ENCODE measurements around the gene FAM114A2. TPM values are rescaled to one million over a fixed set of nuclear protein-coding genes. Genes with fewer than 3 reads are reported as not detected.

Gene FAM114A2
- total RNA-seq, 1 donor from 2014 or later = 25.8 TPM

DNA sequence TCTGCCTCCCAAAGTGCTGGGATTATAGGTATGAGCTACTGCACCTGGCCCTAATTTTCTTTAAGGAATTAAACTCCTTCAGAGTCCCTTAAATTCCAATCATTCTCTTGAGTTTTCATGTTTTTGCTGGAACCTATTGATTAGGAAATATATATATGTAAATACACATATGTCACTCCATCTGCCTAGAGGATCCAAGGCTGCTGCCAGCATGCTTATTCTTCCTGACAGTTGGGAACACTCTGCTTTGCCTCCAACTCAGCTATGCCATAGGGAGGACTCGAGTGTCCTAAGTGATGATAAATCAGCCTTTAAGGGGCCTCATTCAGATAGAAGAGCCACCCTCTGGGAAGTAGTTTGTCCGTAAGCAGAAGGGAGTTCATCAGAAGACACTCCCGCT is 21.9 kb upstream of the FAM114A2 start:
- H3K9me3 Mint-ChIP-seq (ENCODE audit: unreplicated experiment) = peaks cover 4% of the 10 kb centered on the region
- DNase-seq = no peak
- H3K36me3 Mint-ChIP-seq (ENCODE audit: unreplicated experiment) = no peaks in the 10 kb centered on the region
- H3K4me3 Mint-ChIP-seq (ENCODE audit: unreplicated experiment) = no peak overlapping the region
- no peak overlapping the region for H3K27ac Mint-ChIP-seq (ENCODE audit: unreplicated experiment)
- peaks cover 14% of the 10 kb centered on the region for H3K4me1 Mint-ChIP-seq (ENCODE audit: low read depth, unreplicated experiment)
- TF ChIP-seq, protein P1, sequence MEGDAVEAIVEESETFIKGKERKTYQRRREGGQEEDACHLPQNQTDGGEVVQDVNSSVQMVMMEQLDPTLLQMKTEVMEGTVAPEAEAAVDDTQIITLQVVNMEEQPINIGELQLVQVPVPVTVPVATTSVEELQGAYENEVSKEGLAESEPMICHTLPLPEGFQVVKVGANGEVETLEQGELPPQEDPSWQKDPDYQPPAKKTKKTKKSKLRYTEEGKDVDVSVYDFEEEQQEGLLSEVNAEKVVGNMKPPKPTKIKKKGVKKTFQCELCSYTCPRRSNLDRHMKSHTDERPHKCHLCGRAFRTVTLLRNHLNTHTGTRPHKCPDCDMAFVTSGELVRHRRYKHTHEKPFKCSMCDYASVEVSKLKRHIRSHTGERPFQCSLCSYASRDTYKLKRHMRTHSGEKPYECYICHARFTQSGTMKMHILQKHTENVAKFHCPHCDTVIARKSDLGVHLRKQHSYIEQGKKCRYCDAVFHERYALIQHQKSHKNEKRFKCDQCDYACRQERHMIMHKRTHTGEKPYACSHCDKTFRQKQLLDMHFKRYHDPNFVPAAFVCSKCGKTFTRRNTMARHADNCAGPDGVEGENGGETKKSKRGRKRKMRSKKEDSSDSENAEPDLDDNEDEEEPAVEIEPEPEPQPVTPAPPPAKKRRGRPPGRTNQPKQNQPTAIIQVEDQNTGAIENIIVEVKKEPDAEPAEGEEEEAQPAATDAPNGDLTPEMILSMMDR (IDR thresholded peaks at IDR 0.05; ENCODE audit: partially characterized antibody, unreplicated experiment) = no peak
- H3K27me3 Mint-ChIP-seq (ENCODE audit: unreplicated experiment) = peaks cover 2% of the 10 kb centered on the region

DNA sequence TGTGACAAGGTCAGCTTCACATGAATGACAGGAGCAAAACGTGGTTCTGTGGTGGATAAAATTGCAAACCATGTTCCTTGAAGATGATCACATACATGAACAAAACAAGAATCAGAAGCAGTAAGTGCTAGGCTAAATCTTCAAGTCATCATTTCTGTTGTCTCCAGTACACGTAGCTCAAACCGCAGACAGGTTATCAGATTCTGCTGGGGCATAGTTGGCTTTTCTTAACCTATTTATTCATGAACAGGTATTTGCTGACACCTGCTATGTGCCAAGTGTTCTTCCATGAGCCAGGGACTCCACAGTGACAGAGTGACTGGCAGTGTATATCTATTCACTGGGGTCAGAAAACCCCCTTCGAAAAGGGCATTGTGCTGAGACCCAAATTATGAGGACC is 20.9 kb upstream of the FAM114A2 start:
- TF ChIP-seq, protein P1 (IDR thresholded peaks at IDR 0.05; ENCODE audit: partially characterized antibody, unreplicated experiment) = no peak
- Mint-ChIP-seq H3K27me3 (ENCODE audit: unreplicated experiment) (peaks cover 2% of the 10 kb centered on the region), H3K9me3 (ENCODE audit: unreplicated experiment) (peaks cover 4% of the 10 kb centered on the region)

DNA sequence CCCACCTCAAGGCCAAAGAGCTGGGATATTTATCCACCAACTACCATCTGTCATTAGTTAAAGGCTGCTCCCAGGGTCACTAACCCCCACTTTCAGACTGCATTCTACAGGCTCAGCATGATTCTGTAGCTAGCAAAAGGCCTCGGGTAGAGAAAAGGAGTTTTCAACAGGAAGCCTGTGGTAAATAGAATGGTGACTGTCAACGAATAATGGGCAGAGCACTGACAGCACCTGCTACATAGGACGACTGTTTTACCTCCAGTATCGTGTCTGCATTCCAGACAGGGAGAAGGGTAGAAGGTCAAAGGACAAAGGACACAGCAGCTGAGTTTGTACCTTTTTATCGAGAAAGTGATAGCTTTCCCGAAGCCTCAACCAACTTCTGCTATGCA is 20.3 kb upstream of the FAM114A2 start:
- no peak for DNase-seq
- Mint-ChIP-seq H3K27me3 (ENCODE audit: unreplicated experiment) (peaks cover 2% of the 10 kb centered on the region), H3K9me3 (ENCODE audit: unreplicated experiment) (peaks cover 4% of the 10 kb centered on the region), H3K27ac (ENCODE audit: unreplicated experiment) (no peak overlapping the region), H3K36me3 (ENCODE audit: unreplicated experiment) (no peaks in the 10 kb centered on the region), H3K4me1 (ENCODE audit: low read depth, unreplicated experiment) (peaks cover 14% of the 10 kb centered on the region), H3K4me3 (ENCODE audit: unreplicated experiment) (no peak overlapping the region)
- TF ChIP-seq, protein P1 (IDR thresholded peaks at IDR 0.05; ENCODE audit: partially characterized antibody, unreplicated experiment) = no peak

More for the DNA sequence above, 20.9 kb upstream of the FAM114A2 start:
- DNase-seq = no peak
- Mint-ChIP-seq H3K36me3 (ENCODE audit: unreplicated experiment) (no peaks in the 10 kb centered on the region), H3K27ac (ENCODE audit: unreplicated experiment) (no peak overlapping the region), H3K4me1 (ENCODE audit: low read depth, unreplicated experiment) (peaks cover 14% of the 10 kb centered on the region), H3K4me3 (ENCODE audit: unreplicated experiment) (no peak overlapping the region)

GRCh38 chr5:154058055-154059038 is 19.6 kb upstream of the FAM114A2 start:
- Mint-ChIP-seq H3K4me3 (ENCODE audit: unreplicated experiment) (no peak overlapping the region), H3K27me3 (ENCODE audit: unreplicated experiment) (peaks cover 2% of the 10 kb centered on the region), H3K27ac (ENCODE audit: unreplicated experiment) (no peak overlapping the region), H3K36me3 (ENCODE audit: unreplicated experiment) (no peaks in the 10 kb centered on the region), H3K9me3 (ENCODE audit: unreplicated experiment) (peaks cover 4% of the 10 kb centered on the region), H3K4me1 (ENCODE audit: low read depth, unreplicated experiment) (peaks cover 14% of the 10 kb centered on the region)
- DNase-seq = no peak
- TF ChIP-seq, protein P1 (IDR thresholded peaks at IDR 0.05; ENCODE audit: partially characterized antibody, unreplicated experiment) = no peak

DNA sequence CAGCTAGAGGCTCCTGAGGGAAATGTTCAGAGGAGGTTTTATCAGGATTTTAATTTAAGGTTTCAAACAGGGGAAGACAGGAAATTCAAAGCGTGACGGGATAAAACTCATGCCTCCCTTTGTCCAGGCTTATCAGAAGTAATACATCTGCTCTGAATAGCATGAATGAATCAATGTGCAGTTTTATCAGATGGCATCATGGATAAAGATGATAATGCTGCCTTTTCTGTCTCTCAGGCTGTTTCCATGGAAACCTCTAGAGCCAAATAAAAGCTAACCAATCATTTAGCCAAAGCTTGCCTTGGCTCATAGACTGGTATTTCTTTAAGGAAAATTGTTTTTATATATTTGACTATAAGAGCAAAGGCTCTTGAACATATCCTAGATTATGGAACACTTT is 16.5 kb upstream of the FAM114A2 start:
- H3K27me3 Mint-ChIP-seq (ENCODE audit: unreplicated experiment) = peaks cover 2% of the 10 kb centered on the region
- peaks cover 2% of the 10 kb centered on the region for H3K9me3 Mint-ChIP-seq (ENCODE audit: unreplicated experiment)
- DNase-seq = no peak
- H3K4me3 Mint-ChIP-seq (ENCODE audit: unreplicated experiment) = no peak overlapping the region
- TF ChIP-seq, protein P1 (IDR thresholded peaks at IDR 0.05; ENCODE audit: partially characterized antibody, unreplicated experiment) = no peak
- no peak overlapping the region for H3K27ac Mint-ChIP-seq (ENCODE audit: unreplicated experiment)
- H3K36me3 Mint-ChIP-seq (ENCODE audit: unreplicated experiment) = no peaks in the 10 kb centered on the region
- peaks cover 5% of the 10 kb centered on the region for H3K4me1 Mint-ChIP-seq (ENCODE audit: low read depth, unreplicated experiment)

All from glutamatergic neuron (in vitro differentiated cells).